H9 (cell line): ENCODE data around the gene TMEM213. TPM values are rescaled to one million over a fixed set of nuclear protein-coding genes. Genes with fewer than 3 reads are reported as not detected.

Experiments
- DNase-seq: peaks from one replicate; pipeline ENCODE4 v3.0.0-alpha.2; 2017
- H2AFZ ChIP-seq: one replicate; pipeline ENCODE4 v1.6.1; 2013; ENCODE audit warnings: mild to moderate bottlenecking, low read length, control low read depth, moderate library complexity
- H2AK5ac ChIP-seq: 2 replicates; pipeline ENCODE4 v1.6.1; 2013; ENCODE audit warnings: low read length, control low read depth, mixed read lengths; ENCODE audit not compliant: insufficient read length
- H2BK120ac ChIP-seq: one replicate; pipeline ENCODE4 v1.6.1; 2013; ENCODE audit warnings: low read depth, mild to moderate bottlenecking, low read length, control low read depth, inconsistent platforms; ENCODE audit not compliant: poor library complexity, severe bottlenecking
- H2BK12ac ChIP-seq: 2 replicates; pipeline ENCODE4 v1.6.1; 2013; ENCODE audit warnings: low read length, control low read depth, mixed read lengths, low read depth; ENCODE audit not compliant: insufficient read length
- H2BK15ac ChIP-seq: 2 replicates; pipeline ENCODE4 v1.6.1; 2013; ENCODE audit warnings: low read depth, low read length, control low read depth
- H2BK20ac ChIP-seq: one replicate; pipeline ENCODE4 v1.6.1; 2013; ENCODE audit warnings: low read depth, mild to moderate bottlenecking, low read length, control low read depth, inconsistent platforms; ENCODE audit not compliant: poor library complexity, severe bottlenecking
- H2BK5ac ChIP-seq: 2 replicates; pipeline ENCODE4 v1.6.1; 2013; ENCODE audit warnings: low read length, control low read depth, mixed read lengths; ENCODE audit not compliant: insufficient read length
- H3K14ac ChIP-seq: 2 replicates; pipeline ENCODE4 v1.6.1; 2013; ENCODE audit warnings: low read length, control low read depth; ENCODE audit not compliant: insufficient read depth
- H3K18ac ChIP-seq: 2 replicates; pipeline ENCODE4 v1.6.1; 2013; ENCODE audit warnings: low read depth, mild to moderate bottlenecking, mixed read lengths, low read length, control low read depth; ENCODE audit not compliant: insufficient read length
- H3K23ac ChIP-seq: 2 replicates; pipeline ENCODE4 v1.6.1; 2013; ENCODE audit warnings: low read length, control low read depth, mixed read lengths, low read depth; ENCODE audit not compliant: insufficient read length
- H3K23me2 ChIP-seq: 2 replicates; pipeline ENCODE4 v1.6.1; 2013; ENCODE audit warnings: low read depth, mild to moderate bottlenecking, mixed read lengths, low read length, control low read depth; ENCODE audit not compliant: insufficient read length, poor library complexity, severe bottlenecking
- H3K27ac ChIP-seq: 2 replicates; pipeline ENCODE4 v1.5.1; 2013; ENCODE audit warnings: low read length, control low read depth, mixed read lengths, low read depth; ENCODE audit not compliant: insufficient read length
- H3K27me3 ChIP-seq: 2 replicates; pipeline ENCODE4 v1.6.1; 2013; ENCODE audit warnings: low read length, control low read depth, inconsistent platforms; ENCODE audit not compliant: insufficient read depth
- H3K4ac ChIP-seq: 2 replicates; pipeline ENCODE4 v1.6.1; 2013; ENCODE audit warnings: low read depth, mild to moderate bottlenecking, control low read depth, inconsistent platforms, low read length, moderate library complexity
- H3K4me1 ChIP-seq: 2 replicates; pipeline ENCODE4 v1.6.1; 2013; ENCODE audit warnings: low read length, control low read depth, inconsistent platforms; ENCODE audit not compliant: insufficient read depth
- H3K4me2 ChIP-seq: 2 replicates; pipeline ENCODE4 v1.6.1; 2013; ENCODE audit warnings: low read length, control low read depth, mixed read lengths; ENCODE audit not compliant: insufficient read length, insufficient read depth
- H3K56ac ChIP-seq: 2 replicates; pipeline ENCODE4 v1.6.1; 2013; ENCODE audit warnings: low read depth, mild to moderate bottlenecking, mixed read lengths, low read length, control low read depth; ENCODE audit not compliant: insufficient read length
- H3K79me1 ChIP-seq: 2 replicates; pipeline ENCODE4 v1.6.1; 2013; ENCODE audit warnings: low read depth, mild to moderate bottlenecking, moderate library complexity, low read length, control low read depth, inconsistent platforms; ENCODE audit not compliant: insufficient read depth, poor library complexity, severe bottlenecking
- H3K79me2 ChIP-seq: 2 replicates; pipeline ENCODE4 v1.6.1; 2013; ENCODE audit warnings: low read length, control low read depth, inconsistent platforms; ENCODE audit not compliant: insufficient read depth
- H3K9ac ChIP-seq: 2 replicates; pipeline ENCODE4 v1.6.1; 2013; ENCODE audit warnings: low read length, control low read depth, mixed read lengths; ENCODE audit not compliant: insufficient read length; ENCODE audit errors: extremely low read depth
- H3K9me3 ChIP-seq: one replicate; pipeline ENCODE4 v1.6.1; 2013; ENCODE audit warnings: low read depth, low read length, inconsistent platforms; ENCODE audit not compliant: control insufficient read depth
- H3T11ph ChIP-seq: one replicate; pipeline ENCODE4 v1.6.1; 2013; ENCODE audit warnings: mild to moderate bottlenecking, low read length, control low read depth, inconsistent platforms
- H4K20me1 ChIP-seq: one replicate; pipeline ENCODE4 v1.6.1; 2013; ENCODE audit not compliant: control insufficient read depth, insufficient read length, insufficient read depth
- H4K5ac ChIP-seq: 2 replicates; pipeline ENCODE4 v1.6.1; 2013; ENCODE audit warnings: low read depth, mild to moderate bottlenecking, mixed read lengths, low read length, control low read depth; ENCODE audit not compliant: insufficient read length
- H4K8ac ChIP-seq: replicated peaks from 2 replicates; pipeline ENCODE4 v1.6.1; 2013; ENCODE audit warnings: low read length, control low read depth, mixed read lengths, low read depth; ENCODE audit not compliant: insufficient read length
- H4K91ac ChIP-seq: 2 replicates; pipeline ENCODE4 v1.6.1; 2013; ENCODE audit warnings: low read depth, mild to moderate bottlenecking, moderate library complexity, mixed read lengths, low read length, control low read depth; ENCODE audit not compliant: insufficient read length
- H3K27ac Mint-ChIP-seq, 3 experiments: 2 replicates in 2 of 3; 3 replicates in 1 of 3; pipeline ENCODE4 v1.8.0; 2020 to 2021; ENCODE audit warnings: mixed read lengths in 3 of 3, mild to moderate bottlenecking in 1 of 3, moderate library complexity in 1 of 3
- H3K27me3 Mint-ChIP-seq: 2 replicates; pipeline ENCODE4 v1.8.0; 2021; ENCODE audit warnings: low read depth, mild to moderate bottlenecking, moderate library complexity, mixed read lengths
- H3K36me3 Mint-ChIP-seq, 3 experiments: 2 replicates in 2 of 3; 3 replicates in 1 of 3; pipeline ENCODE4 v1.8.0; 2020 to 2021; ENCODE audit warnings: low read depth in 3 of 3, mixed read lengths in 3 of 3; ENCODE audit not compliant: insufficient read depth in 1 of 3
- H3K4me1 Mint-ChIP-seq, 2 experiments: 2 replicates each; pipeline ENCODE4 v1.8.0; 2020; ENCODE audit warnings: mixed read lengths in 2 of 2
- H3K4me3 Mint-ChIP-seq, 2 experiments: 2 replicates in 1 of 2; 3 replicates in 1 of 2; pipeline ENCODE4 v1.8.0; 2020 to 2021; ENCODE audit warnings: mild to moderate bottlenecking in 2 of 2, mixed read lengths in 2 of 2, moderate library complexity in 1 of 2
- H3K9me3 Mint-ChIP-seq, 2 experiments: 2 replicates in 1 of 2; 3 replicates in 1 of 2; pipeline ENCODE4 v1.8.0; 2020; ENCODE audit warnings: mild to moderate bottlenecking in 2 of 2, mixed read lengths in 2 of 2, moderate library complexity in 1 of 2
- WGBS: extraction: QIAGEN DNeasy Blood & Tissue Kit; methylation state at CpG from one replicate; pipeline ENCODE4 v1.1.7; 2013; ENCODE audit warnings: missing lambda C conversion rate, low lambda C conversion rate, mixed read lengths; ENCODE audit not compliant: insufficient read length; ENCODE audit errors: extremely low coverage; 5-methylcytosine and 5-hydroxymethylcytosine counted together
- total RNA-seq: library from RNA; stranded (reverse); gene quantifications from 2 replicates; pipeline ENCODE4 v1.2.1, GENCODE V29; 2021
- TF ChIP-seq, protein P1 (sequence below): fragments of 200-600 bp; sonication (generic); conservative IDR thresholded peaks from 3 replicates; pipeline ENCODE4 v1.8.0; 2021; ENCODE audit warnings: antibody characterized with exemption, mild to moderate bottlenecking

Gene TMEM213
- total RNA-seq, 1 experiment from 2014 or later: 0.22 TPM

DNA sequence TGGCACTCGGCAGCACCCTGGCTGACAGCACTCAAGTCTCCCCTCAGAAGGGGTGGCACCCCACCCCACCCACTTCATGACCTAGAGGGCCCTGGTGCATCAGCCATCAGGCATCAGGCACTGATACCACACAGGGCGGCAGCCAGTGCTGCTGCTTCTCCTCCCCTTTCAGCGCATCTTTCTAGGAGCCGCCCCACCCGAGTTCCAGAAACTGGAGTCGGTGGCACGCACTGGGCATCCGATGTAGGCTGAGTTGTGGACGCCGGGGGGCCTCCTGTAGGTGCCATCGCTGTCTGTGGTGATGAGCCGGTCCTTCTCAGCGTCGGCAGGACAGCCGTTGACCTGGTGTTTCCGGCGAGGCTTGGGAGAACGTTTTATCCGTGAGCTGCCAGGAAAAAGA, 70.0 kb downstream of the TMEM213 start:
- Histone ChIP-seq H2BK20ac (no peak overlapping the region), H3K9ac (no peak overlapping the region), H2AK5ac (no peak overlapping the region), H3K4me2 (no peak overlapping the region), H3K9me3 (no peaks in the 10 kb centered on the region), H3K23me2 (no peaks in the 10 kb centered on the region), H4K20me1 (no peaks in the 10 kb centered on the region), H3K4me1 (no peaks in the 10 kb centered on the region), H3K4ac (no peak overlapping the region), H2BK15ac (no peak overlapping the region), H3K18ac (no peak overlapping the region), H4K5ac (no peak overlapping the region), H3K27ac (no peak overlapping the region), H3K79me1 (no peaks in the 10 kb centered on the region), H3T11ph (no peak overlapping the region), H3K27me3 (no peaks in the 10 kb centered on the region), H2AFZ (no peak overlapping the region), H4K91ac (no peak overlapping the region), H2BK12ac (no peak overlapping the region), H3K23ac (no peak overlapping the region), H2BK120ac (no peak overlapping the region), H3K14ac (no peak overlapping the region), H4K8ac (no peak overlapping the region), H3K79me2 (no peaks in the 10 kb centered on the region), H2BK5ac (no peak overlapping the region), H3K56ac (no peak overlapping the region)
- TF ChIP-seq, protein P1, sequence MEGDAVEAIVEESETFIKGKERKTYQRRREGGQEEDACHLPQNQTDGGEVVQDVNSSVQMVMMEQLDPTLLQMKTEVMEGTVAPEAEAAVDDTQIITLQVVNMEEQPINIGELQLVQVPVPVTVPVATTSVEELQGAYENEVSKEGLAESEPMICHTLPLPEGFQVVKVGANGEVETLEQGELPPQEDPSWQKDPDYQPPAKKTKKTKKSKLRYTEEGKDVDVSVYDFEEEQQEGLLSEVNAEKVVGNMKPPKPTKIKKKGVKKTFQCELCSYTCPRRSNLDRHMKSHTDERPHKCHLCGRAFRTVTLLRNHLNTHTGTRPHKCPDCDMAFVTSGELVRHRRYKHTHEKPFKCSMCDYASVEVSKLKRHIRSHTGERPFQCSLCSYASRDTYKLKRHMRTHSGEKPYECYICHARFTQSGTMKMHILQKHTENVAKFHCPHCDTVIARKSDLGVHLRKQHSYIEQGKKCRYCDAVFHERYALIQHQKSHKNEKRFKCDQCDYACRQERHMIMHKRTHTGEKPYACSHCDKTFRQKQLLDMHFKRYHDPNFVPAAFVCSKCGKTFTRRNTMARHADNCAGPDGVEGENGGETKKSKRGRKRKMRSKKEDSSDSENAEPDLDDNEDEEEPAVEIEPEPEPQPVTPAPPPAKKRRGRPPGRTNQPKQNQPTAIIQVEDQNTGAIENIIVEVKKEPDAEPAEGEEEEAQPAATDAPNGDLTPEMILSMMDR: no peak
- peaks cover 26 to 50% (median 39%) of the 10 kb centered on the region in 3 experiments for H3K36me3 Mint-ChIP-seq
- no peak for DNase-seq
- no peak overlapping the region for H3K4me3 Mint-ChIP-seq
- no peaks in the 10 kb centered on the region for H3K9me3 Mint-ChIP-seq
- no CpG with 5 or more reads among the region's 19 CpGs for WGBS
- 0 out of 4 replicates have a peak, but pooled peaks cover 0 to 2% of the 10 kb centered on the region in 2 experiments for H3K4me1 Mint-ChIP-seq
- no peak overlapping the region for H3K27ac Mint-ChIP-seq
- H3K27me3 Mint-ChIP-seq: no peaks in the 10 kb centered on the region; the same call in 1 of the 2 replicates
